ENCODE measurements around the gene MASTL. TPM values are rescaled to one million over a fixed set of nuclear protein-coding genes. Genes with fewer than 3 reads are reported as not detected.

The MASTL gene
- total RNA-seq, 1 donor from 2014 or later = 10.9 TPM

- DNase-seq = no peak
- H3K9me3 Mint-ChIP-seq (ENCODE audit: unreplicated experiment) = no peaks in the 10 kb centered on the region
- H3K4me1 Mint-ChIP-seq (ENCODE audit: low read depth, unreplicated experiment) = no peaks in the 10 kb centered on the region
- H3K36me3 Mint-ChIP-seq (ENCODE audit: unreplicated experiment) = no peaks in the 10 kb centered on the region
- H3K4me3 Mint-ChIP-seq (ENCODE audit: unreplicated experiment) = no peak overlapping the region
- no peak overlapping the region for H3K27ac Mint-ChIP-seq (ENCODE audit: unreplicated experiment)
- H3K27me3 Mint-ChIP-seq (ENCODE audit: unreplicated experiment) = no peaks in the 10 kb centered on the region
- TF ChIP-seq CTCF (IDR thresholded peaks at IDR 0.05; ENCODE audit: partially characterized antibody, unreplicated experiment) = no peak
These were observed 74.9 kb downstream of the MASTL start for GRCh38 chr10:27230022-27230421.

- Mint-ChIP-seq H3K36me3 (ENCODE audit: unreplicated experiment) (no peaks in the 10 kb centered on the region), H3K9me3 (ENCODE audit: unreplicated experiment) (peaks cover 4% of the 10 kb centered on the region)
These were observed 80.6 kb downstream of the MASTL start for GRCh38 chr10:27235706-27236105.

More at GRCh38 chr10:27235706-27236105, 80.6 kb downstream of the MASTL start:
- Mint-ChIP-seq H3K27ac (ENCODE audit: unreplicated experiment) (no peak overlapping the region), H3K27me3 (ENCODE audit: unreplicated experiment) (no peaks in the 10 kb centered on the region), H3K4me1 (ENCODE audit: low read depth, unreplicated experiment) (peaks cover 4% of the 10 kb centered on the region), H3K4me3 (ENCODE audit: unreplicated experiment) (no peak overlapping the region)
- no peak for TF ChIP-seq CTCF (IDR thresholded peaks at IDR 0.05; ENCODE audit: partially characterized antibody, unreplicated experiment)
- DNase-seq = no peak

Other genes with a start within 250 kb of the MASTL start
- 17.0 TPM for gene ANKRD26, start 54.9 kb upstream of the MASTL start, total RNA-seq (ENCODE audit: unreplicated experiment)
- gene YME1L1, start 968 bp upstream of the MASTL start, total RNA-seq (ENCODE audit: unreplicated experiment) = 106 TPM
- 27.0 TPM for gene ACBD5, start 85.4 kb downstream of the MASTL start, total RNA-seq (ENCODE audit: unreplicated experiment)

Measured in glutamatergic neuron (in vitro differentiated cells).